NCI-H2196 treated with DMSO at 0.1 percent for 48 hours (cell line): ENCODE data around the gene MYOZ3.

Experiments used
- DNase-seq: peaks from one replicate; lab custom pipeline; 2025; ENCODE audit not compliant: unreplicated experiment; lab: John Stamatoyannopoulos, UW

MYOZ3 gene

GRCh38 chr5:150661086-150661485 is at the start of gene MYOZ3:
MYOZ3 (plus strand) TSS chr5:150661251; CDS start chr5:150662942, 1,691 bp downstream.
- no peak for DNase-seq

- DNase-seq = no peak
Measured at GRCh38 chr5:150612405-150612804, 48.6 kb upstream of the MYOZ3 start.

GRCh38 chr5:150612905-150613670 is 48.0 kb upstream of the MYOZ3 start:
- no peak for DNase-seq

GRCh38 chr5:150613991-150614660 is 46.9 kb upstream of the MYOZ3 start:
- no peak for DNase-seq

- DNase-seq = no peak
Measured at GRCh38 chr5:150614661-150615060, 46.4 kb upstream of the MYOZ3 start.

GRCh38 chr5:150615141-150615699 is 45.8 kb upstream of the MYOZ3 start:
- DNase-seq = no peak

- peak; percentile 41 for DNase-seq
Measured at GRCh38 chr5:150616024-150616470, 45.0 kb upstream of the MYOZ3 start.

- DNase-seq = no peak
Measured at GRCh38 chr5:150616506-150616905, 44.5 kb upstream of the MYOZ3 start.

GRCh38 chr5:150618163-150618562 is 42.9 kb upstream of the MYOZ3 start:
- DNase-seq = no peak

- DNase-seq = no peak
Measured at GRCh38 chr5:150618588-150619281, 42.3 kb upstream of the MYOZ3 start.

- DNase-seq = no peak
Measured at GRCh38 chr5:150619359-150620230, 41.5 kb upstream of the MYOZ3 start.

- no peak for DNase-seq
Measured at GRCh38 chr5:150621301-150621700, 39.8 kb upstream of the MYOZ3 start.

- DNase-seq = no peak
Measured at GRCh38 chr5:150622157-150622556, 38.9 kb upstream of the MYOZ3 start.

- no peak for DNase-seq
Measured at GRCh38 chr5:150623152-150623877, 37.7 kb upstream of the MYOZ3 start.

- no peak for DNase-seq
Measured at GRCh38 chr5:150623878-150624216, 37.2 kb upstream of the MYOZ3 start.

GRCh38 chr5:150624334-150625163 is 36.5 kb upstream of the MYOZ3 start:
- DNase-seq = no peak

GRCh38 chr5:150625164-150625535 is 35.9 kb upstream of the MYOZ3 start:
- no peak for DNase-seq

- DNase-seq = no peak
Measured at GRCh38 chr5:150625831-150626746, 35.0 kb upstream of the MYOZ3 start.
